ENCODE results near the gene UBL4B.

UBL4B gene

DNA sequence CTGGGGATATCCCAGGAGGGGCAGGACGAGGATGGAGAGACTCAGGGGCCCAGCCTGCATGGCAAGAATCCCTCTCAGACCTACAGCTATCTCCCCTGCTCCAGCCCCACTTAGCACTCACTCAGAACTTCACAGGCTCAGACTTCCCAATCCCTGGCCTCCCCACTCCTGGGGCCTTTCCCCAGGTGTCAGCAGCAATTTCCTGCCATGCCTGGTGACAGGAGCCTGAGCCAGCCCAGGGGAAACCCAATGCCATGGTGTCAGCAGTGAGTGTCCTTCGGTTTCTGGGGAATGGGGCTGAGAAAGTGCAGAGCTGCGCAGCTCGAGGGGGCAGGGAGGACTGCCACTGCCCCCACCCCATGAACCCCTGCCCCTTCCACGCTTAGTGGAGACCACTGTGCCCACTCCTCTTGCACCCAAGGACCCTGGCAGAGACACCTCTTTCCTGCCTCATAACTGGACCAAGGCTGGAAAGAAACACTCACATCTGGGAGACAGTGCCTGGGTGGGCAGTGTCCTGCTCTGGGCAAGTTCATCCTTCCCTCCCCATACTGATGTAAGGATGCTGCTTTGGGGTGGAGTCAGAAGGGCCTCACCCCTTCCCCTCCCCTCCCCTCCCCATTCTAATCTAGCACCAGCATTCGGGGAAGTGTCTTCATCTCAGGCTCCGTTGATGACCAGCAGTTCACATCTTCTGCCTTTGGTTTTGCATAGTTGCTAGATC, 17.1 kb upstream of the UBL4B start:
- Mint-ChIP-seq H3K27ac (no peak overlapping the region), H3K9me3 (ENCODE audit: low read depth) (no peaks in the 10 kb centered on the region), H3K4me1 (ENCODE audit: low read depth) (no peaks in the 10 kb centered on the region), H3K4me3 (no peak overlapping the region), H3K36me3 (no peaks in the 10 kb centered on the region), H3K27me3 (peaks cover 14% of the 10 kb centered on the region)

DNA sequence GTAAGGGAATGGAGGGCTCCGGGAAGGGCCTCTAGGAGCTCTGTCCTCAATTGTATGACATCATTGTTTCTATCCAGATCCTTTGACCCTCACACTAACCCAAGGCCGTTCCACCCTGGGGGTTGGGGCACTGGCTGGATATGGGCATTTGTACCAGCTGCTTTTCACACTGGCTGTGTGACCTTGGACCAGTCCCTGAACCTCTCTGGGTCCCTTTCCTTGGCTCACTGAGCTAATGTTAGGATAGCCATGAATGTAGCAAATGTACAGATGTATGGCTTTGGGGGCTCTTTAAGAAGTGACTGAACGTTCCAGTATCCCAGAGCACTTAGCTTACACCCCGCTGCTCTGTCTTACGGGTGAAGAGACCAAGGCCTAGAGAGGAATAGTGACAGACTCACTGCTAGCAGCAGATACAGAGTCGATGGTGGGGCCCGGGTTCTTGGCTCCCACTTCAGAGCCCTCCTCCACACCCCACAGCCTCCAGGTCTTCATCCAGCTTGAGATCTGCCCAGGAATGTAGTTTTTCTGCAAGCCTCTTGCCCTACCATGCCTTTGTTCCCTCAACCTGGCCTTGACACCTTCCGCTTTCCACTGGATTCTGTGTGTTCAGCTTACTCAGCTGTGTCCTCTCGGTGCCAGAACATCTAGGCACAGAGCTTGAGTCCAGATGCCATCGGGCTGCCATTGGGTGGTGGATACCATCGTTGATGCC, 14.6 kb upstream of the UBL4B start:
- Mint-ChIP-seq H3K27me3 (peaks cover 11% of the 10 kb centered on the region), H3K4me3 (no peak overlapping the region), H3K4me1 (ENCODE audit: low read depth) (peaks cover 2% of the 10 kb centered on the region), H3K9me3 (ENCODE audit: low read depth) (no peaks in the 10 kb centered on the region), H3K27ac (no peak overlapping the region), H3K36me3 (no peaks in the 10 kb centered on the region)

DNA sequence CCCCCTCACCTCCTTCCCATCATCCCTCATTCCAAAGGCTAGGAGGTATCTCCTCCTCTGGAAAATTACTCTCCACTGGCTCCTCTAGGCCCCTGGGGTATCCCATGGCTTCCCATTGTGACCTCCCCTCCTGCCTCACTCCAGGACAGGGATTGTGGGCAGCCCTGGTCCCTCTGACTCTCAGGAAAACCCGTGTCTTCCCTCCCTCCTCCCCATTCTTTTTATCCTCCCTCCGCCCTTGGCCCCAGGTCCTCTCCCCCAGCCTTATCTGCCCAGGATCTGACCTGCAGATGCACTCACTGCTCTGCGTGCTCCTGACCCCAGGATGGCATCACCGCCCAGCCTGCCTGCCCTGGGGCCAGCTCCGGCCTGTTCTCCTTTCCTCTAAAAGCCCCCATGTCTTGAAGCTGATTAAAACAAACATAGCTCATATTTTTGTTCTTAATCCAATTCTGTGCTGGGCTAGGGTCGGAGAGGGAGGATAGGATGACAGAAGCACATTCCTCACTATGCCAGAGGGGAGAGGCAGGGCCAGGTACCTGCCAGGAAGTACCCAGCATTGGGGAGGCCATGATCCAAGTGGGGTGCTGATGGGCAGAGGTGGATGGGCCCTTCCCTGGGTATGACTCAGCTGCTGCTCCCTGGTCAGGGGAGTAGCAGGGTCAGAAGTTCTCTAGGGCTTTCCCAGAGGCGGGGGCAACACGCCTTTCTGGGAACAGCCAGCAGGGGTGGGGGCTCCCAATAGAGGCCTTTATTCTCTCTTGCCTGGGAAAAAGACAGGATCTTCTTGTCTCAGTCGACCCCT, 13.8 kb upstream of the UBL4B start:
- Mint-ChIP-seq H3K4me3 (no peak overlapping the region), H3K9me3 (ENCODE audit: low read depth) (no peaks in the 10 kb centered on the region), H3K36me3 (no peaks in the 10 kb centered on the region), H3K27me3 (peaks cover 11% of the 10 kb centered on the region), H3K4me1 (ENCODE audit: low read depth) (peaks cover 2% of the 10 kb centered on the region), H3K27ac (no peak overlapping the region)

DNA sequence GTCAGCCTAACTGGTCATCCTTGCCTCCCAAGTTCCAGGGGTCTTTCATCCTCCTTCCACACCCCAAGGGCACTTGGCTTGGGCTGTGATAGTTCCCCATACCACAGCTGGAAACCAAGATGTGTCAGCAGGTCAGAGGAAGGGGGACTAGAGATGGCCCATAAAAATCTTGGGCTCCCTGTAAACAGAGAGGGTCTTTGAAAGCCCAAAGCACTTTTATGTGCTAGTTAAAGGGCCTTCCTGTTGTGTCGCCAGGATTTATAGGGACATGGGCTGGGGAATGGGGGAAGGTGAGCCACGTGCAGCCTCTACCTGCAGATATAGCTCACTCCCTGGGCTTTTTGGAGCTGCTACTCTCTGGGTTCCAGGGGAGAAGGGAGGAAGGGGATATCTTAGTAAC, 11.9 kb upstream of the UBL4B start:
- peaks cover 9% of the 10 kb centered on the region for H3K27me3 Mint-ChIP-seq
- no peaks in the 10 kb centered on the region for H3K9me3 Mint-ChIP-seq (ENCODE audit: low read depth)

DNA sequence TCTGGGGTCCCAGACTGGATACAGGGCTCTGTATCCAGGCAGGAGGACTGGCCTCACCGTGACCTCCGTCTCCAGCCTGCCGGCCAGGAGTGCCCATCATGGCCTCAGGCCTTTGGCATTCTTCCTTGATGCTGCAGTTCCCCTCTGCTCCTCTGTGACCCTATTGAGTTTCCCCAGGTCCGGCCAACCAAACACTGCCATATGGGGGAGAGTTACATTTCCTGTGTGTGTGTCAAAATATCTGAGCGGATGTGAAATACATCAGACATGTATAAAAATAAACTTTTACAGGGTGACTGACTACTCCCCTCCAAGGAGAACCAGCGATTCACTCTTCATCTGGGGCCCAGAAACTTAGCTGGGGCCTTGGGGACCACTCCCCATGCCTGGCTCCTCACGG, 10.2 kb upstream of the UBL4B start:
- H3K4me1 Mint-ChIP-seq (ENCODE audit: low read depth): peaks cover 2% of the 10 kb centered on the region
- no peaks in the 10 kb centered on the region for H3K9me3 Mint-ChIP-seq (ENCODE audit: low read depth)
- no peaks in the 10 kb centered on the region for H3K36me3 Mint-ChIP-seq
- H3K27ac Mint-ChIP-seq: no peak overlapping the region
- no peaks in the 10 kb centered on the region for H3K27me3 Mint-ChIP-seq
- H3K4me3 Mint-ChIP-seq: no peak overlapping the region

More for the DNA sequence above, 11.9 kb upstream of the UBL4B start:
- peaks cover 2% of the 10 kb centered on the region for H3K4me1 Mint-ChIP-seq (ENCODE audit: low read depth)
- no peaks in the 10 kb centered on the region for H3K36me3 Mint-ChIP-seq
- no peak overlapping the region for H3K27ac Mint-ChIP-seq
- H3K4me3 Mint-ChIP-seq: no peak overlapping the region

DNA sequence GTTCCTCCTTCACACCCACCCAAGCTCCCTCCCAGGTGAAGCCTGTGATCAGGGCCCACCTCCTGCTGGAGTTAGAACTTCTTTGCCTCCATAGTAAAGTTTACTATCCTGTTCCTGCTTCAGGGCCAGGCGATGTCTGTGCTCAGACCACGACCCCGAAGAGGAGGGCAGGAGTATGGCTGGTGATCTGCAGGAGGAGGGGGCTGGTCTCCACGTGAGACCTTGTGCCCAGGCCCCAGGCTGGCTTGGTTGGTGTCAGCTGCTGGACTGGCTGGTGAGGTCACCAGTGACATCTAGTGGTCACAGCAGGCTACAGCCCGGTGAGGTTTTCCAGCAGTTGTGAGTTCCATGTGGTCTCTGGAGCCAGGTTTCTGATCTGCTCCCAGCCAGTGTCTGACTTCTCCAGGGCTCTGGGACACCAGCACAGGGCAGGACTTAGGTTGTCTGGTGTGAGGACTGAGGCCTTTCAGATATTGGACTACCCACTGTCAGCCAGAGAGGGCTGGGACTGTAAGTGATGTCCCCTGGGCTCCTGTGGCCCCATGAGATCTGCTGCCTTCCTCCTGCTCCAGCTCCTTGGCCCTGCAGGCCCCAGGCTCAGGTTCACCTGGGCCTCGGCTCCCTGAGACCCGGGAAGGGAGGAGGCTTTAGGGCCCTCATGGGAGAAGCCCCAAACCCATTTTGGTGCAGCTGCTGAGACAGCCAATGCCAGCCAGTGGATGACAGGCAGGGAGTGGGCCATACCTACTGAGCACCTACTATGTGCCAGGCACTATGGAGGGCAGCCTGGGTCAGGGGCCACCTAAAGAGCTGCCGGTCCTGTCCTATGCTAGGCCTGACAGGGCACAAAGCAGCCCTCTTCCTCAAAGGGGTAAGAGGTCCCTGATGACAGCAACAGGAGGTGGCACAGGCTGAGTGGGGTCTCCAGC, 6.0 kb upstream of the UBL4B start:
- Mint-ChIP-seq H3K27ac (no peak overlapping the region), H3K9me3 (ENCODE audit: low read depth) (no peaks in the 10 kb centered on the region), H3K4me1 (ENCODE audit: low read depth) (peaks cover 2% of the 10 kb centered on the region), H3K36me3 (no peaks in the 10 kb centered on the region), H3K4me3 (no peak overlapping the region), H3K27me3 (peaks cover 5% of the 10 kb centered on the region)

DNA sequence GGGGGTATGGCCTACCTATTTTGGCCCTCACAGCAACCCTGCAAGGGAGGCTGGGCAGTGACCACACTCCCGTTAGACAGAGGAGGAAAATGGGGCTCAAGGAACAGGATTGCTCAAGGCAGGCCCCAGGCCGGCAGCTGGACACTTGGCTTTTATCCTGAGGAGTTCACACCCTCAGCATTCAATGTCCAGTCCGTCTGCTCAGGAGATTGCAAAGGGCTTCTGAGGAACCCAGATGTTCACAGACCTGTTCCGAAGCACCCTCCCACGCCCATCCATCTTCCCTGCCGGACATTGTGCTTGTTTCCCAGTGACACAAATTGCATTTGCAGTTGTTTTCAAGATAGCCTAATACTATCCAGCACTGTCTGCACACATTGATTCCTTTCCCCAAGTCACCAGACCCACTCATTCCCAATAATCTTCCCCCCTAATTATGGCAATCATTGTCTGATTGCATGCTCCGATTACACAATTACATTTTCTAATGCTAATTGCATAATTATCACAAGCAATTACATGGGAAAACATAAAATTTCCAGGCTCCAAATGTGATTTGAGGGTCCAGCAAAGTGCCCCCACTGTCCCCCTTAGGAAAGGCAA, 4.3 kb upstream of the UBL4B start:
- Mint-ChIP-seq H3K4me3 (no peak overlapping the region), H3K36me3 (no peaks in the 10 kb centered on the region), H3K27ac (no peak overlapping the region), H3K4me1 (ENCODE audit: low read depth) (no peaks in the 10 kb centered on the region), H3K9me3 (ENCODE audit: low read depth) (no peaks in the 10 kb centered on the region), H3K27me3 (peaks cover 5% of the 10 kb centered on the region)

DNA sequence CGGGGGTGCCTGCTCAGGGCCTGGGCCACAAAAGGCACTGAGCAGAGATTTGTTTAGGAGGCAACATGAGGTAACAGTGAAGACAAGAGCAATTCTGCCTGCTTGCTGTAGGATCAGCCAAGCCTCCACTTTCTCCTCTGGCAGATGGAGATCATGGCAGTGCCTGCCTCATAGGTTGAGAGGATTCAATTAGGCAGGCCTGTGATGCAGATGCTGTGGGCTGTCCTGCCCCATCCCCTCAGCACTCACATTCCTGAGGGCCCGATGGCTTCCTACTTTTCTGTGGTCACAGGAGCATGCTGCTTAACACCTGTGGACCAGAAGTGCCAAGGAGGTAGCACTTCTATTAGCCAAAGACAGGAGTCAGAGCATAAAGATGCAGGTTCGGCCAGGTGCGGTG, 1.2 kb upstream of the UBL4B start:
- H3K4me1 Mint-ChIP-seq (ENCODE audit: low read depth): no peaks in the 10 kb centered on the region
- no peaks in the 10 kb centered on the region for H3K36me3 Mint-ChIP-seq
- H3K4me3 Mint-ChIP-seq: no peak overlapping the region
- no peak overlapping the region for H3K27ac Mint-ChIP-seq
- H3K27me3 Mint-ChIP-seq: peaks cover 7% of the 10 kb centered on the region
- H3K9me3 Mint-ChIP-seq (ENCODE audit: low read depth): no peaks in the 10 kb centered on the region

DNA sequence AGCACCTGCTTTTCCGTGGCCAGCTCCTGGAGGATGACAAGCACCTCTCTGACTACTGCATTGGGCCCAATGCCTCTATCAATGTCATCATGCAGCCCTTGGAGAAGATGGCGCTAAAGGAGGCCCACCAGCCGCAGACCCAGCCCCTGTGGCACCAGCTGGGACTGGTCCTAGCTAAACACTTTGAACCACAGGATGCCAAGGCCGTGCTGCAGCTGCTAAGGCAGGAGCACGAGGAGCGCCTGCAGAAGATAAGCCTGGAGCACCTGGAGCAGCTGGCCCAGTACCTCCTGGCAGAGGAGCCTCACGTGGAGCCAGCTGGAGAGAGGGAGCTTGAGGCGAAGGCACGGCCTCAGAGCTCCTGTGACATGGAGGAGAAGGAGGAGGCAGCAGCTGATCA, 413 bp downstream of the UBL4B start:
- Mint-ChIP-seq H3K9me3 (ENCODE audit: low read depth) (no peaks in the 10 kb centered on the region), H3K27me3 (peaks cover 10% of the 10 kb centered on the region), H3K27ac (no peak overlapping the region), H3K36me3 (no peaks in the 10 kb centered on the region), H3K4me1 (ENCODE audit: low read depth) (no peaks in the 10 kb centered on the region), H3K4me3 (no peak overlapping the region)

DNA sequence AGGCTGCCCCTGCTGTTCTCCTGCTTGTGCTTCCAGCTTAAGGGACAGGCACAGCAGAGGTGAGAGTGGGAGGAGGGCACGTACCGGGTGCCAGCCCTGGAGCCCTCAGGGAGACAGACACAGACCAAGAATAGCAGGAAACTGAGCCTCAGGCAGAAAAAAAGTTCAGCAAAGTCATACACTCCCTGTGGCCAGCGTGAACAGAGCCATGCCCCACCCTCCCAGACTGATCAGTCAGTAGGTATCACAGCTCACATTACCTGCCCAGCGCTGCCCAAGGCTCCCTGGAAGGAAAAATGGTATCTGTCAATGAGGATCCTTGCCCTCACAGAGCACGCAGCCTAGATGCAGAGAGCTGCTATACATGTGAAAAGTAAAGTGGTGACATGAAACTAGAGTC, 1.3 kb downstream of the UBL4B start:
- H3K9me3 Mint-ChIP-seq (ENCODE audit: low read depth): no peaks in the 10 kb centered on the region
- peaks cover under 1% of the 10 kb centered on the region for H3K4me1 Mint-ChIP-seq (ENCODE audit: low read depth)
- no peaks in the 10 kb centered on the region for H3K36me3 Mint-ChIP-seq
- no peak overlapping the region for H3K4me3 Mint-ChIP-seq
- peaks cover 10% of the 10 kb centered on the region for H3K27me3 Mint-ChIP-seq
- H3K27ac Mint-ChIP-seq: no peak overlapping the region

DNA sequence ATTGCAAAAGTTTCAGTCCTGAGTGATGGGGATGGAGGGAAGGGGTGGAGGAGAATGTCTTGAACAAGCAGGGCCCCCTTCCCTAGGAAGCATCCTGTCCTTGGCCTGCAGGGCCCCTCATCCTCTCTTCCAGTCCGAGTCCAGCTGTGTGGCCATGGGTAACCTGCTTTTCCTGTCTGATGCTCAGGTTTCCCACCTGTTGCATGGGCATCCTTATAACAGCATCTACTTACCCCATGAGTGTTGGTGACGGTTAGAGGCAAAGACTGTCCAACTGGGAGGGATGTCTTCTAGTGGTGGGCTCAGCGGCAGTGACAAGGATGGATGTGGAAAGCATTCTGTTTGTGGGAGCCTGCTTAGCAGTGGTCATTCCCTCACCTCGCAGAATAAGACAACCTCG, 1.9 kb downstream of the UBL4B start:
- H3K36me3 Mint-ChIP-seq: no peaks in the 10 kb centered on the region
- no peaks in the 10 kb centered on the region for H3K9me3 Mint-ChIP-seq (ENCODE audit: low read depth)
- H3K27ac Mint-ChIP-seq: no peak overlapping the region
- peaks cover 4% of the 10 kb centered on the region for H3K4me1 Mint-ChIP-seq (ENCODE audit: low read depth)
- H3K4me3 Mint-ChIP-seq: no peak overlapping the region
- H3K27me3 Mint-ChIP-seq: peaks cover 10% of the 10 kb centered on the region

DNA sequence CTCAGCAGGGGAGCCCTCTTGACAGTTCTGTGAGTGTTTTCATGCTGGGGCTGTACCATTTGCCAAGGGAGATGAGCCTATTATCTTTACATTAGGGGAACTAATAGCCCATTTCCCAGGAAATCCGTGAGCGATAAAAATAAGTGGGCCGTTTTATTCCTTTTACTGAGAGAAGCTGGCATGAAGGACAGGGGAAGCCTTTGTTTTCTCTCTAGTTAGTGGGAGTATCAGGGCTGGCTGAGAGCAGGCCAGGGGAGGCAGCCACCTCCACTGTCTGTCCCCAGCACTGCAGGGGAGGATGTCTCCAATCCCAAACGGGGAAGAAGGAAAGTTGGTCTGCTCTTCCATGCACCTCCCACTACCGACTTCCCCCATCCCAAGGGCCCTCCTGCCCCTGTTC, 2.5 kb downstream of the UBL4B start:
- peaks cover 7% of the 10 kb centered on the region for H3K4me1 Mint-ChIP-seq (ENCODE audit: low read depth)
- no peaks in the 10 kb centered on the region for H3K9me3 Mint-ChIP-seq (ENCODE audit: low read depth)
- H3K27ac Mint-ChIP-seq: no peak overlapping the region
- peaks cover 6% of the 10 kb centered on the region for H3K27me3 Mint-ChIP-seq
- H3K36me3 Mint-ChIP-seq: no peaks in the 10 kb centered on the region
- H3K4me3 Mint-ChIP-seq: no peak overlapping the region

DNA sequence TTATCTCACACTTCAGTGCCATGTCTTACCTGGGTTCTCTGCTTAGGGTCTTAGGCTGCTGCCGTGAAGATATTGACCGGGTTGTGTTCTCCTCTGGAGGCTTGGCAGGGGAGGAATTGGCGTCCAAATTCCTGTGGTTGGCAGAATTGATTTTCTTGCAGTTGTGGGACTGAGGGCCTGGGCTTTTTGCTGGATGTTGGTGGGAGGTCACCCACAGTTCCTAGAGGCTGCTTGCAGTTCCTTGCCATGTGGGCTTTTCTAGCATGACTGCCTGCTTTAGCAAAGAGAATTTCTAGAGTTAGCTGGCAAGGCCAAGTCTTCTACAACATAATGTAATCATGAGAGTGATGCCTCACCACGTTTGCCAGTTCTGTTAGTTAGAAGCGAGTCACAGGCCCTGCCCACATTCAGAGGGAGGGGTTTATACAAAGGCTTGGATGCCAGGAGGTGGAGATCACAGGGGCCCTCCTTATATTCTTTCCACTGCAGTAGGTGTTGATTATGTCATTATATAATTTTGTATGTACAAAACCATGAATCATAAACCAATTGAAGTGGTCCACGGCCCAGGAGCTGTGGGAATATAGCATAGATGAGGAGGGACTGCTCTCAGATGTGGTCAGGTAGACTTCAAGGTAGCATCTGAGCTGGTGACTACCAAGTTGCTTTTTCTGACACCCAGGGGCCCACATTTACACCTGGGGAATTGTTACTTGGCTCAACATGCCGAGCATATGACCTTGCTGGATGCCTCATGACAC, 6.6 kb downstream of the UBL4B start:
- Mint-ChIP-seq H3K36me3 (peaks cover 3% of the 10 kb centered on the region), H3K27me3 (peaks cover 9% of the 10 kb centered on the region), H3K27ac (no peak overlapping the region), H3K9me3 (ENCODE audit: low read depth) (peaks cover 6% of the 10 kb centered on the region), H3K4me3 (no peak overlapping the region), H3K4me1 (ENCODE audit: low read depth) (peaks cover 9% of the 10 kb centered on the region)
